Middle frontal gyrus (tissue), 1 donor: ENCODE data around the gene RASSF4.
"Not testable (repeated sequence)": the region's sequence is repeated elsewhere in the genome, so short reads cannot be mapped to it uniquely, and the experiment has no call there.

Experiments used
- DNase-seq: peaks from one replicate; pipeline ENCODE4 v3.0.0-alpha.2; 2015; ENCODE audit warnings: low spot score; ENCODE audit errors: extremely low spot score

Gene RASSF4

GRCh38 chr10:45003432-45004000 is 43.9 kb downstream of the RASSF4 start:
- no peak for DNase-seq

- DNase-seq, result no peak
These were observed 45.1 kb downstream of the RASSF4 start for GRCh38 chr10:45004661-45005060.

- DNase-seq, result no peak
These were observed 45.7 kb downstream of the RASSF4 start for GRCh38 chr10:45005284-45005683.

- no peak for DNase-seq
These were observed 46.9 kb downstream of the RASSF4 start for GRCh38 chr10:45006276-45007030.

- DNase-seq, result peak; percentile 66
These were observed 49.0 kb downstream of the RASSF4 start for GRCh38 chr10:45008524-45009161.

GRCh38 chr10:45014557-45014956 is 55.0 kb downstream of the RASSF4 start:
- not testable (repeated sequence) for DNase-seq

GRCh38 chr10:45015590-45015989 is 56.0 kb downstream of the RASSF4 start:
- no peak for DNase-seq

- no peak for DNase-seq
These were observed 63.8 kb downstream of the RASSF4 start for GRCh38 chr10:45023426-45023825.

GRCh38 chr10:45034301-45034700 is 74.7 kb downstream of the RASSF4 start:
- DNase-seq, result no peak

GRCh38 chr10:45035673-45036072 is 76.1 kb downstream of the RASSF4 start:
- no peak for DNase-seq

GRCh38 chr10:45040921-45041542 is 81.4 kb downstream of the RASSF4 start:
- no peak for DNase-seq

- no peak for DNase-seq
These were observed 84.7 kb downstream of the RASSF4 start for GRCh38 chr10:45044290-45044689.
